MV-4-11 (cell line): Measurements from ENCODE around the gene NECAB3.

Source experiments
- DNase-seq: peaks from one replicate; lab custom pipeline; 2025; lab: John Stamatoyannopoulos, UW

NECAB3 gene

DNA sequence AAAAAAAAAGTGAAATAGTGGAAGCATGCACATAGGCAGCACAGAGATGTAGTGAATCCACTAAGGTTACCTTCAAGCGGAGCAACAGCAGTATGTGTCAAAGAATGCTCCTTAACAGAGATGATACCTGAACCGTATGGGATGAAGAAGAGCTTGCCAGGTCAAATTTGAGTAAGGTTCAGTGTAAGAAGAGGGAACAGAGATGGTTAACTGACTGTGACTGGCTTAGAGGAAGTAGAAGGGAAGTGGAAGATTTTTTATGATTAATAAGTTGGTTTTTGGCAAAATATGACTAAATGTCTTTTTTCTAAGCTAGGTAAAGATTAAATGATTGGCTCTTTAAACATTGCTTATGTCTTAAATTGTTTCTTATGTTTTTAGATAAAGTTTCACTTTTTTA lies 64.7 kb downstream of the NECAB3 start:
- no peak for DNase-seq
